ENCODE measurements around the gene FKBP1A.

FKBP1A gene

GRCh38 chr20:1427457-1428054, 34.7 kb upstream of the FKBP1A start:
- DNase-seq (ENCODE audit: low read depth in 1 of 2, low spot score in 1 of 2) = peak; percentile 20 to 70
- in situ Hi-C loops (cut with HindIII; ENCODE audit: low pct_unique_long_range_greater_than_20kb, low sequenced_read_pairs) = no loop called here
- TF ChIP-seq JUND (IDR thresholded peaks at IDR 0.05; ENCODE audit: low read depth) = no peak

GRCh38 chr20:1426231-1426849, 33.5 kb upstream of the FKBP1A start:
- DNase-seq (ENCODE audit: low read depth in 1 of 2, low spot score in 1 of 2) = no peak
- in situ Hi-C loops (cut with HindIII; ENCODE audit: low pct_unique_long_range_greater_than_20kb, low sequenced_read_pairs) = no loop called here
- no peak for TF ChIP-seq JUND (IDR thresholded peaks at IDR 0.05; ENCODE audit: low read depth)

- DNase-seq (ENCODE audit: low read depth in 1 of 2, low spot score in 1 of 2) = no peak
- TF ChIP-seq JUND (IDR thresholded peaks at IDR 0.05; ENCODE audit: low read depth) = no peak
- in situ Hi-C loops (cut with HindIII; ENCODE audit: low pct_unique_long_range_greater_than_20kb, low sequenced_read_pairs) = no loop called here
These were observed 31.5 kb upstream of the FKBP1A start for GRCh38 chr20:1424336-1424735.

GRCh38 chr20:1423625-1424106, 30.8 kb upstream of the FKBP1A start:
- no peak for TF ChIP-seq JUND (IDR thresholded peaks at IDR 0.05; ENCODE audit: low read depth)
- peak; percentile 21 to 95 for DNase-seq (ENCODE audit: low read depth in 1 of 2, low spot score in 1 of 2)
- in situ Hi-C loops (cut with HindIII; ENCODE audit: low pct_unique_long_range_greater_than_20kb, low sequenced_read_pairs) = no loop called here

- in situ Hi-C loops (cut with HindIII; ENCODE audit: low pct_unique_long_range_greater_than_20kb, low sequenced_read_pairs) = no loop called here
- DNase-seq (ENCODE audit: low read depth in 1 of 2, low spot score in 1 of 2) = no peak
- no peak for TF ChIP-seq JUND (IDR thresholded peaks at IDR 0.05; ENCODE audit: low read depth)
These were observed 30.4 kb upstream of the FKBP1A start for GRCh38 chr20:1423206-1423605.

GRCh38 chr20:1422753-1423152, 29.9 kb upstream of the FKBP1A start:
- in situ Hi-C loops (cut with HindIII; ENCODE audit: low pct_unique_long_range_greater_than_20kb, low sequenced_read_pairs) = no loop called here

GRCh38 chr20:1420066-1420465, 27.2 kb upstream of the FKBP1A start:
- in situ Hi-C loops (cut with HindIII; ENCODE audit: low pct_unique_long_range_greater_than_20kb, low sequenced_read_pairs) = no loop called here
- no peak for TF ChIP-seq JUND (IDR thresholded peaks at IDR 0.05; ENCODE audit: low read depth)
- DNase-seq (ENCODE audit: low read depth in 1 of 2, low spot score in 1 of 2) = no peak

More at GRCh38 chr20:1422753-1423152, 29.9 kb upstream of the FKBP1A start:
- no peak for DNase-seq (ENCODE audit: low read depth in 1 of 2, low spot score in 1 of 2)
- no peak for TF ChIP-seq JUND (IDR thresholded peaks at IDR 0.05; ENCODE audit: low read depth)

GRCh38 chr20:1418350-1418749, 25.5 kb upstream of the FKBP1A start:
- in situ Hi-C loops (cut with HindIII; ENCODE audit: low pct_unique_long_range_greater_than_20kb, low sequenced_read_pairs) = no loop called here
- DNase-seq (ENCODE audit: low read depth in 1 of 2, low spot score in 1 of 2) = no peak

GRCh38 chr20:1417790-1418189, 24.9 kb upstream of the FKBP1A start:
- no peak for DNase-seq (ENCODE audit: low read depth in 1 of 2, low spot score in 1 of 2)
- in situ Hi-C loops (cut with HindIII; ENCODE audit: low pct_unique_long_range_greater_than_20kb, low sequenced_read_pairs) = no loop called here
- no peak for TF ChIP-seq JUND (IDR thresholded peaks at IDR 0.05; ENCODE audit: low read depth)

More at GRCh38 chr20:1418350-1418749, 25.5 kb upstream of the FKBP1A start:
- no peak for TF ChIP-seq JUND (IDR thresholded peaks at IDR 0.05; ENCODE audit: low read depth)

- in situ Hi-C loops (cut with HindIII; ENCODE audit: low pct_unique_long_range_greater_than_20kb, low sequenced_read_pairs) = no loop called here
- DNase-seq (ENCODE audit: low read depth in 1 of 2, low spot score in 1 of 2) = no peak
- TF ChIP-seq JUND (IDR thresholded peaks at IDR 0.05; ENCODE audit: low read depth) = no peak
These were observed 24.4 kb upstream of the FKBP1A start for GRCh38 chr20:1417273-1417672.

- in situ Hi-C loops (cut with HindIII; ENCODE audit: low pct_unique_long_range_greater_than_20kb, low sequenced_read_pairs) = no loop called here
- DNase-seq (ENCODE audit: low read depth in 1 of 2, low spot score in 1 of 2) = peak in 1 of 2 experiments; percentile 27
- TF ChIP-seq JUND (IDR thresholded peaks at IDR 0.05; ENCODE audit: low read depth) = no peak
These were observed 23.0 kb upstream of the FKBP1A start for GRCh38 chr20:1415667-1416468.

GRCh38 chr20:1414982-1415381, 22.1 kb upstream of the FKBP1A start:
- DNase-seq (ENCODE audit: low read depth in 1 of 2, low spot score in 1 of 2) = no peak
- TF ChIP-seq JUND (IDR thresholded peaks at IDR 0.05; ENCODE audit: low read depth) = no peak
- in situ Hi-C loops (cut with HindIII; ENCODE audit: low pct_unique_long_range_greater_than_20kb, low sequenced_read_pairs) = no loop called here

GRCh38 chr20:1405801-1406200, 12.9 kb upstream of the FKBP1A start:
- in situ Hi-C loops (cut with HindIII; ENCODE audit: low pct_unique_long_range_greater_than_20kb, low sequenced_read_pairs) = no loop called here
- no peak for TF ChIP-seq JUND (IDR thresholded peaks at IDR 0.05; ENCODE audit: low read depth)

More at GRCh38 chr20:1405801-1406200, 12.9 kb upstream of the FKBP1A start:
- DNase-seq (ENCODE audit: low read depth in 1 of 2, low spot score in 1 of 2) = no peak
